Colonic mucosa (tissue), 4 donors: ENCODE results near the gene CNTNAP5. TPM values are rescaled to one million over a fixed set of nuclear protein-coding genes. Genes with fewer than 3 reads are reported as not detected.

Source experiments
- DNase-seq: peaks from one replicate; pipeline ENCODE4 v3.0.0-alpha.2; 2020
- H3K27ac ChIP-seq: fragments of 200-600 bp; one replicate; pipeline ENCODE4 v1.8.0; 2021
- H3K27me3 ChIP-seq: fragments of 200-600 bp; one replicate; pipeline ENCODE4 v1.8.0; 2021
- H3K36me3 ChIP-seq: fragments of 200-600 bp; one replicate; pipeline ENCODE4 v1.8.0; 2021
- H3K4me1 ChIP-seq: fragments of 200-600 bp; one replicate; pipeline ENCODE4 v1.8.0; 2021; ENCODE audit warnings: mild to moderate bottlenecking
- H3K4me3 ChIP-seq: fragments of 200-600 bp; one replicate; pipeline ENCODE4 v1.8.0; 2021
- H3K9ac ChIP-seq, 2 donors: one replicate each; pipeline ENCODE4 v1.7.0; 2013; ENCODE audit warnings: control low read depth in 2 of 2, low read depth in 2 of 2, low read length in 2 of 2
- H3K9me3 ChIP-seq: fragments of 200-600 bp; one replicate; pipeline ENCODE4 v1.8.0; 2021
- intact Hi-C: fragments of 100-400 bp; cut with DNase I; formaldehyde crosslinking; loops from one replicate; pipeline ENCODE4 v1.14.1; 2022
- total RNA-seq, 2 donors: library from RNA; stranded (reverse); fragmentation: NEBNext Ultra II Directional in 1 of 2; extraction: Animal tissue kit (Norgen Biotek cat#: 25700) in 1 of 2; gene quantifications; one replicate each; pipeline ENCODE4 v1.2.1, GENCODE V29; 2021
- TF ChIP-seq, protein P1 (sequence below): fragments of 200-600 bp; IDR thresholded peaks from one replicate; pipeline ENCODE4 v1.8.0; 2022; ENCODE audit warnings: antibody characterized with exemption, mild to moderate bottlenecking
- donor health status: healthy.
- donor health status: DM: no; HTN: no; CAD: no.
- donor health status: DM: no; HTN: no; CAD: no.

CNTNAP5 gene
- total RNA-seq, 2 donors from 2014 or later = 0.35 TPM; not detected in 1

DNA sequence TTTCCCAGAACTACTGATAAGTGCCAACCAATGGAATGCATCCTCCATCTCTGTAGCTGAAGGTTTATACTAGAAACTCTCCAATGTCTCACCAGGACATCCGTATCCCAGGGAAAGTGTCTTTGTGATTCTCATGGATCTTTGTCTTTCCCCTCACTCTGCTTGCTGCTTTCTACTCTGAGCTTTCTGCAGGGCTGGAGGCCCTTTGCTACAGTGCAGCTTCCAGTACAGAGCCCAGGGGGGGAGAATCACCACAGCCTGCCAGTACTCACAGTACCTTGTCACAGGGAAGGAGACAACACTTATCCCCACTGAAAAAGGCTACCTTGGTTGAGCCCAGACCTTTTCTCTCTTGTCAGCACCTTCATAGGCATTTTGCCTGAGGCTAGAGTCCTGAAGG is 627.0 kb downstream of the CNTNAP5 start:
- Histone ChIP-seq H3K9me3 (no peaks in the 10 kb centered on the region), H3K9ac (no peak overlapping the region), H3K36me3 (no peaks in the 10 kb centered on the region), H3K4me3 (no peak overlapping the region), H3K27me3 (no peaks in the 10 kb centered on the region), H3K4me1 (no peaks in the 10 kb centered on the region), H3K27ac (no peak overlapping the region)
- DNase-seq = no peak
- TF ChIP-seq, protein P1, sequence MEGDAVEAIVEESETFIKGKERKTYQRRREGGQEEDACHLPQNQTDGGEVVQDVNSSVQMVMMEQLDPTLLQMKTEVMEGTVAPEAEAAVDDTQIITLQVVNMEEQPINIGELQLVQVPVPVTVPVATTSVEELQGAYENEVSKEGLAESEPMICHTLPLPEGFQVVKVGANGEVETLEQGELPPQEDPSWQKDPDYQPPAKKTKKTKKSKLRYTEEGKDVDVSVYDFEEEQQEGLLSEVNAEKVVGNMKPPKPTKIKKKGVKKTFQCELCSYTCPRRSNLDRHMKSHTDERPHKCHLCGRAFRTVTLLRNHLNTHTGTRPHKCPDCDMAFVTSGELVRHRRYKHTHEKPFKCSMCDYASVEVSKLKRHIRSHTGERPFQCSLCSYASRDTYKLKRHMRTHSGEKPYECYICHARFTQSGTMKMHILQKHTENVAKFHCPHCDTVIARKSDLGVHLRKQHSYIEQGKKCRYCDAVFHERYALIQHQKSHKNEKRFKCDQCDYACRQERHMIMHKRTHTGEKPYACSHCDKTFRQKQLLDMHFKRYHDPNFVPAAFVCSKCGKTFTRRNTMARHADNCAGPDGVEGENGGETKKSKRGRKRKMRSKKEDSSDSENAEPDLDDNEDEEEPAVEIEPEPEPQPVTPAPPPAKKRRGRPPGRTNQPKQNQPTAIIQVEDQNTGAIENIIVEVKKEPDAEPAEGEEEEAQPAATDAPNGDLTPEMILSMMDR = no peak
- intact Hi-C loops = no loop called here

DNA sequence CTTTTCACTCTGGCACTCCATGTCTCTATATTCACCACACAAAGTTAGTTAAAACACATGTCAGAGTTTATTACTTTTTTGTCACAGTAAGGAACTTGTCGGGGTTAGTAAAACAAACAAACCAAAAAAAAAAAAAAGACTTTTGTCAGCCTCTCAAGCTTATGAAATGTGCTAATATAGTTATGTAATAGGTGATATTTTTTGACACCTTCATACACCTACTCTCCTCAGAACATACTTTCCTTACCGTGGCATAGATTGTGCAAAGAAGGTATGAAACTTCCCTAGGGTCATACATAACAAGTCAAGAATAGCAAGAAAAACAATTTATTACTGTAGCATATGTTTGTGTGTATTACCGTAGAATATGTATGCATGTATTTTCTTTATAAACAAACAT is 633.3 kb downstream of the CNTNAP5 start:
- TF ChIP-seq, protein P1 = no peak
- Histone ChIP-seq H3K4me1 (no peaks in the 10 kb centered on the region), H3K4me3 (no peak overlapping the region), H3K27me3 (no peaks in the 10 kb centered on the region), H3K27ac (no peak overlapping the region), H3K36me3 (no peaks in the 10 kb centered on the region), H3K9ac (no peak overlapping the region), H3K9me3 (no peaks in the 10 kb centered on the region)
- intact Hi-C loops = no loop called here
- no peak for DNase-seq

- no peaks in the 10 kb centered on the region for H3K36me3 ChIP-seq
- H3K27ac ChIP-seq = no peak overlapping the region
- intact Hi-C loops = no loop called here
- no peak overlapping the region for H3K4me3 ChIP-seq
- no peak overlapping the region for H3K9ac ChIP-seq
- H3K4me1 ChIP-seq = no peaks in the 10 kb centered on the region
- H3K27me3 ChIP-seq = no peaks in the 10 kb centered on the region
- TF ChIP-seq, protein P1 = no peak
- no peak for DNase-seq
- H3K9me3 ChIP-seq = no peaks in the 10 kb centered on the region
These were observed 636.5 kb downstream of the CNTNAP5 start for GRCh38 chr2:124661558-124661957.

GRCh38 chr2:124662946-124663644 is 638.0 kb downstream of the CNTNAP5 start:
- TF ChIP-seq, protein P1 = no peak
- Histone ChIP-seq H3K27me3 (no peaks in the 10 kb centered on the region), H3K4me3 (no peak overlapping the region), H3K9me3 (no peaks in the 10 kb centered on the region), H3K36me3 (no peaks in the 10 kb centered on the region), H3K4me1 (no peaks in the 10 kb centered on the region), H3K9ac (no peak overlapping the region), H3K27ac (no peak overlapping the region)
- no peak for DNase-seq
- intact Hi-C loops = no loop called here

DNA sequence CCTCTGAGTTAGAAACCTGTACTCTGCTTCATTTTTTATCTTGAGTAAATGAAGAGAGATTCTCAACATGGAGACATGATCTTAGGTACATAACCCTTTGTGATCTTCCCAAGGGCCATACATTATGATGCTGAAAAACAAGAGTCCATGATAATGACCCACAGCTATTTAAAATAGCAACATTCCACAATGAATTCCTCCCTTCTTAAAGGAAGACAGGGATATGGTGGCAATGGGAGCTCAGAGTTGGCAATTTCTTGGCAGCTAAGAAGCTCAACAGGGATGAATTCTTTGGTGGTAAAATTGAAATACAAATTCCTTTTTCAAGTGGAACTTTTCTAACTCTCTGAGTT is 638.5 kb downstream of the CNTNAP5 start:
- no peaks in the 10 kb centered on the region for H3K36me3 ChIP-seq
- no peak for DNase-seq
- no peaks in the 10 kb centered on the region for H3K9me3 ChIP-seq
- no peaks in the 10 kb centered on the region for H3K27me3 ChIP-seq
- intact Hi-C loops = no loop called here
- H3K4me1 ChIP-seq = no peaks in the 10 kb centered on the region
- TF ChIP-seq, protein P1 = no peak
- H3K4me3 ChIP-seq = no peak overlapping the region
- no peak overlapping the region for H3K9ac ChIP-seq
- no peak overlapping the region for H3K27ac ChIP-seq
